Measurements from ENCODE around the gene ENO3.

The ENO3 gene

GRCh38 chr17:4965311-4965986 lies 14.5 kb downstream of the ENO3 start:
- TF ChIP-seq EZH2phosphoT487 (IDR thresholded peaks at IDR 0.05; ENCODE audit: borderline replicate concordance), result no peak
- no peak for TF ChIP-seq CTCF (conservative IDR thresholded peaks at IDR 0.05; ENCODE audit: low read length)
- H3K79me2 ChIP-seq (ENCODE audit: insufficient read depth, low read length), result peaks cover 35% of the 10 kb centered on the region
- no peaks in the 10 kb centered on the region for H3K9me3 ChIP-seq (ENCODE audit: insufficient read depth, low read depth, low read length)
- no peaks in the 10 kb centered on the region for H4K20me1 ChIP-seq (ENCODE audit: insufficient read depth, low read length, poor library complexity, severe bottlenecking)
- H3K27me3 ChIP-seq (ENCODE audit: insufficient read depth, low read length, poor library complexity, severe bottlenecking), result no peaks in the 10 kb centered on the region
- no peaks in the 10 kb centered on the region for H3K9me2 ChIP-seq (replicated peaks; ENCODE audit: low read depth, low read length)
- H3K36me3 ChIP-seq (ENCODE audit: insufficient read depth, low read length), result no peaks in the 10 kb centered on the region
- peaks cover 31% of the 10 kb centered on the region for H3K4me1 ChIP-seq (ENCODE audit: insufficient read depth, low read length, poor library complexity, severe bottlenecking)
- no peak overlapping the region for H2AFZ ChIP-seq (ENCODE audit: low read length)
- H3K9ac ChIP-seq (ENCODE audit: low read depth, low read length, poor library complexity, severe bottlenecking), result no peak overlapping the region
- no peaks in the 10 kb centered on the region for H3F3A ChIP-seq (ENCODE audit: low read depth)
- H3K4me3 ChIP-seq (ENCODE audit: low read length, poor library complexity, severe bottlenecking), result no peak overlapping the region
- no peak overlapping the region for H3K4me2 ChIP-seq (ENCODE audit: low read depth, low read length, poor library complexity, severe bottlenecking)

GRCh38 chr17:4966844-4967538 lies 16.1 kb downstream of the ENO3 start:
- peak overlapping the region; percentile 100 for H3K9ac ChIP-seq (ENCODE audit: low read depth, low read length, poor library complexity, severe bottlenecking)
- no peaks in the 10 kb centered on the region for H3K9me2 ChIP-seq (replicated peaks; ENCODE audit: low read depth, low read length)
- peak overlapping the region; percentile 97 for H3K4me2 ChIP-seq (ENCODE audit: low read depth, low read length, poor library complexity, severe bottlenecking)
- H3K4me1 ChIP-seq (ENCODE audit: insufficient read depth, low read length, poor library complexity, severe bottlenecking), result peaks cover 27% of the 10 kb centered on the region
- no peak for TF ChIP-seq CTCF (conservative IDR thresholded peaks at IDR 0.05; ENCODE audit: low read length)
- no peak for TF ChIP-seq EZH2phosphoT487 (IDR thresholded peaks at IDR 0.05; ENCODE audit: borderline replicate concordance)
- no peaks in the 10 kb centered on the region for H3K36me3 ChIP-seq (ENCODE audit: insufficient read depth, low read length)
- H3K4me3 ChIP-seq (ENCODE audit: low read length, poor library complexity, severe bottlenecking), result peak overlapping the region; percentile 100
- H2AFZ ChIP-seq (ENCODE audit: low read length), result peak overlapping the region; percentile 87
- no peaks in the 10 kb centered on the region for H4K20me1 ChIP-seq (ENCODE audit: insufficient read depth, low read length, poor library complexity, severe bottlenecking)
- no peaks in the 10 kb centered on the region for H3K9me3 ChIP-seq (ENCODE audit: insufficient read depth, low read depth, low read length)
- no peaks in the 10 kb centered on the region for H3K27me3 ChIP-seq (ENCODE audit: insufficient read depth, low read length, poor library complexity, severe bottlenecking)
- H3K79me2 ChIP-seq (ENCODE audit: insufficient read depth, low read length), result peaks cover 35% of the 10 kb centered on the region
- no peaks in the 10 kb centered on the region for H3F3A ChIP-seq (ENCODE audit: low read depth)

- H3K27me3 ChIP-seq (ENCODE audit: insufficient read depth, low read length, poor library complexity, severe bottlenecking), result no peaks in the 10 kb centered on the region
- TF ChIP-seq CTCF (conservative IDR thresholded peaks at IDR 0.05; ENCODE audit: low read length), result peak; percentile 26; the same call in 1 of the 2 replicates
- no peak for TF ChIP-seq EZH2phosphoT487 (IDR thresholded peaks at IDR 0.05; ENCODE audit: borderline replicate concordance)
- no peaks in the 10 kb centered on the region for H3F3A ChIP-seq (ENCODE audit: low read depth)
- H3K4me1 ChIP-seq (ENCODE audit: insufficient read depth, low read length, poor library complexity, severe bottlenecking), result peaks cover 27% of the 10 kb centered on the region
- peak within 1 kb of the TSS; percentile 100 for H3K4me3 ChIP-seq (ENCODE audit: low read length, poor library complexity, severe bottlenecking)
- H4K20me1 ChIP-seq (ENCODE audit: insufficient read depth, low read length, poor library complexity, severe bottlenecking), result no peaks in the 10 kb centered on the region
- H2AFZ ChIP-seq (ENCODE audit: low read length), result peak within 1 kb of the TSS; percentile 99
- no peaks in the 10 kb centered on the region for H3K36me3 ChIP-seq (ENCODE audit: insufficient read depth, low read length)
- no peaks in the 10 kb centered on the region for H3K9me2 ChIP-seq (replicated peaks; ENCODE audit: low read depth, low read length)
- H3K79me2 ChIP-seq (ENCODE audit: insufficient read depth, low read length), result peaks cover 35% of the 10 kb centered on the region
- H3K9ac ChIP-seq (ENCODE audit: low read depth, low read length, poor library complexity, severe bottlenecking), result peak within 1 kb of the TSS; percentile 100
- H3K9me3 ChIP-seq (ENCODE audit: insufficient read depth, low read depth, low read length), result no peaks in the 10 kb centered on the region
- H3K4me2 ChIP-seq (ENCODE audit: low read depth, low read length, poor library complexity, severe bottlenecking), result peak within 1 kb of the TSS; percentile 100
These were observed 16.9 kb downstream of the ENO3 start, which contains the start of gene SPAG7 for GRCh38 chr17:4967539-4968485. Gene SPAG7, minus strand, starts transcription at chr17:4967817. Its CDS starts 13 bp downstream, at chr17:4967804.
